ENCODE measurements around the gene RPS6KA2. TPM values are rescaled to one million over a fixed set of nuclear protein-coding genes. Genes with fewer than 3 reads are reported as not detected.

Gene RPS6KA2
- total and polyA plus RNA-seq, 2 donors (not counting 1 experiment from before 2014, with no cell fraction given): 2.2 to 16.0 TPM

GRCh38 chr6:166520905-166521834, 105.9 kb downstream of the RPS6KA2 start:
- no peaks in the 10 kb centered on the region for H3K4me1 ChIP-seq (ENCODE audit: control insufficient read depth in 2 of 2, insufficient read depth in 2 of 2, low read length in 2 of 2)
- no peaks in the 10 kb centered on the region for H3K27me3 Mint-ChIP-seq
- H3K27ac ChIP-seq (ENCODE audit: low read length in 2 of 2): no peak overlapping the region
- no peaks in the 10 kb centered on the region for H3K4me1 Mint-ChIP-seq
- H3K79me2 ChIP-seq (ENCODE audit: control insufficient read depth, insufficient read depth, low read length): no peaks in the 10 kb centered on the region
- DNase-seq: no peak
- intact Hi-C loops (cut with micrococcal nuclease): no loop called here
- peaks cover 2% of the 10 kb centered on the region for H3K9me3 Mint-ChIP-seq (ENCODE audit: insufficient read depth)
- no peak overlapping the region for H3K4me3 ChIP-seq (ENCODE audit: control extremely low read depth in 1 of 5, extremely low read depth in 1 of 5, insufficient read depth in 1 of 5, low read depth in 2 of 5, low read length in 4 of 5)
- no peak overlapping the region for H3K27ac Mint-ChIP-seq
- no peak overlapping the region for H3K4me3 Mint-ChIP-seq
- H3K9me3 ChIP-seq (ENCODE audit: control extremely low read depth in 1 of 3, control insufficient read depth in 2 of 3, insufficient read depth in 1 of 3, low read length in 2 of 3): peaks cover 1 to 19% (median 4%) of the 10 kb centered on the region in 3 donors
- ATAC-seq (ENCODE audit: low read depth): no peak
- H3K27me3 ChIP-seq (replicated peaks in 1 of 4; ENCODE audit: control extremely low read depth in 1 of 4, control insufficient read depth in 3 of 4, insufficient read depth in 4 of 4, low read length in 3 of 4): no peaks in the 10 kb centered on the region
- H3K4me2 ChIP-seq (replicated peaks; ENCODE audit: low read depth, low read length, poor library complexity, severe bottlenecking): no peak overlapping the region
- H3K9ac ChIP-seq (ENCODE audit: low read length): no peak overlapping the region
- H2AFZ ChIP-seq (ENCODE audit: insufficient read depth, low read depth, low read length, poor library complexity, severe bottlenecking): no peak overlapping the region
- no peak for TF ChIP-seq EZH2 (IDR thresholded peaks at IDR 0.05; ENCODE audit: borderline replicate concordance, insufficient read depth, low read depth, low read length, poor library complexity, severe bottlenecking)
- TF ChIP-seq CTCF (IDR thresholded peaks at IDR 0.05): no peak
- 89% methylated on average over 9 of the region's 10 CpGs for WGBS (ENCODE audit: insufficient coverage)
- H4K20me1 ChIP-seq (ENCODE audit: control insufficient read depth, insufficient read depth, low read length, poor library complexity, severe bottlenecking): no peaks in the 10 kb centered on the region
- CTCF ChIA-PET: no interaction called here
- POLR2A ChIA-PET: no interaction called here
- H3K36me3 ChIP-seq (replicated peaks in 1 of 2; ENCODE audit: control extremely low read depth in 1 of 2, control insufficient read depth in 1 of 2, extremely low read depth in 1 of 2, insufficient read depth in 2 of 2, low read length in 1 of 2): no peaks in the 10 kb centered on the region

- DNase-seq: no peak
- Histone ChIP-seq H3K36me3 (replicated peaks in 1 of 2; ENCODE audit: control extremely low read depth in 1 of 2, control insufficient read depth in 1 of 2, extremely low read depth in 1 of 2, insufficient read depth in 2 of 2, low read length in 1 of 2) (no peaks in the 10 kb centered on the region), H3K4me2 (replicated peaks; ENCODE audit: low read depth, low read length, poor library complexity, severe bottlenecking) (no peak overlapping the region), H3K9ac (ENCODE audit: low read length) (no peak overlapping the region), H3K27me3 (replicated peaks in 1 of 4; ENCODE audit: control extremely low read depth in 1 of 4, control insufficient read depth in 3 of 4, insufficient read depth in 4 of 4, low read length in 3 of 4) (no peaks in the 10 kb centered on the region), H3K27ac (ENCODE audit: low read length in 2 of 2) (no peak overlapping the region), H3K79me2 (ENCODE audit: control insufficient read depth, insufficient read depth, low read length) (no peaks in the 10 kb centered on the region), H3K4me1 (ENCODE audit: control insufficient read depth in 2 of 2, insufficient read depth in 2 of 2, low read length in 2 of 2) (peaks cover 13 to 14% of the 10 kb centered on the region in 2 donors), H3K4me3 (ENCODE audit: control extremely low read depth in 1 of 5, extremely low read depth in 1 of 5, insufficient read depth in 1 of 5, low read depth in 2 of 5, low read length in 4 of 5) (no peak overlapping the region), H4K20me1 (ENCODE audit: control insufficient read depth, insufficient read depth, low read length, poor library complexity, severe bottlenecking) (no peaks in the 10 kb centered on the region), H2AFZ (ENCODE audit: insufficient read depth, low read depth, low read length, poor library complexity, severe bottlenecking) (no peak overlapping the region), H3K9me3 (ENCODE audit: control extremely low read depth in 1 of 3, control insufficient read depth in 2 of 3, insufficient read depth in 1 of 3, low read length in 2 of 3) (peaks cover 1 to 14% (median 4%) of the 10 kb centered on the region in 3 donors)
- no peak for TF ChIP-seq EZH2 (IDR thresholded peaks at IDR 0.05; ENCODE audit: borderline replicate concordance, insufficient read depth, low read depth, low read length, poor library complexity, severe bottlenecking)
- no peak for TF ChIP-seq CTCF (IDR thresholded peaks at IDR 0.05)
- H3K4me1 Mint-ChIP-seq: peaks cover 17% of the 10 kb centered on the region
- peaks cover under 1% of the 10 kb centered on the region for H3K9me3 Mint-ChIP-seq (ENCODE audit: insufficient read depth)
- ChIA-PET POLR2A (no interaction called here), CTCF (no interaction called here)
- no peak for ATAC-seq (ENCODE audit: low read depth)
- no peaks in the 10 kb centered on the region for H3K27me3 Mint-ChIP-seq
- no peak overlapping the region for H3K27ac Mint-ChIP-seq
- intact Hi-C loops (cut with micrococcal nuclease): no loop called here
- WGBS (ENCODE audit: insufficient coverage): 97% methylated on average over 6 of the region's 7 CpGs
- no peak overlapping the region for H3K4me3 Mint-ChIP-seq
These were observed 110.7 kb downstream of the RPS6KA2 start for GRCh38 chr6:166516251-166516884.

Data from B cell (primary cell).